ENCODE measurements around the gene LCP1.

GRCh38 chr13:46122304-46122703 lies 59.7 kb downstream of the LCP1 start:
- TF ChIP-seq CTCF (conservative IDR thresholded peaks at IDR 0.05; ENCODE audit: low read depth, low read length) (no peak), EZH2 (IDR thresholded peaks at IDR 0.05; ENCODE audit: borderline replicate concordance, low read depth, low read length, poor library complexity, severe bottlenecking) (no peak)

Measured in A673 (cell line).